AG04449 (cell line): ENCODE results near the gene CYP4B1.
"Not testable (repeated sequence)": the region's sequence is repeated elsewhere in the genome, so short reads cannot be mapped to it uniquely, and the experiment has no call there.

ENCODE experiments used
- CTCF ChIA-PET: fragments of 350-600 bp; formaldehyde crosslinking; extraction: SDS; loops from one replicate; lab custom pipeline; 2021; ENCODE audit warnings: antibody characterized with exemption; lab: Yijun Ruan, JAX
- POLR2A ChIA-PET: fragments of 400-600, 350-600 bp; formaldehyde crosslinking; extraction: SDS; loops from one replicate; lab custom pipeline; 2020; ENCODE audit warnings: antibody characterized with exemption, inconsistent platforms; lab: Yijun Ruan, JAX
- DNase-seq: peaks from one replicate; pipeline ENCODE4 v3.0.0-alpha.2; 2010; ENCODE audit warnings: low read depth, low spot score
- H3K4me3 ChIP-seq: 2 replicates; pipeline ENCODE4 v1.5.1; 2011; ENCODE audit warnings: low read depth, mild to moderate bottlenecking, control low read depth, low read length
- TF ChIP-seq, protein P1 (sequence below): IDR thresholded peaks from one replicate; pipeline ENCODE4 v1.5.1; 2011; ENCODE audit warnings: mild to moderate bottlenecking, moderate library complexity, low read length, control low read depth, inconsistent platforms; ENCODE audit not compliant: insufficient read depth; ENCODE audit errors: missing control alignments

Gene CYP4B1

DNA sequence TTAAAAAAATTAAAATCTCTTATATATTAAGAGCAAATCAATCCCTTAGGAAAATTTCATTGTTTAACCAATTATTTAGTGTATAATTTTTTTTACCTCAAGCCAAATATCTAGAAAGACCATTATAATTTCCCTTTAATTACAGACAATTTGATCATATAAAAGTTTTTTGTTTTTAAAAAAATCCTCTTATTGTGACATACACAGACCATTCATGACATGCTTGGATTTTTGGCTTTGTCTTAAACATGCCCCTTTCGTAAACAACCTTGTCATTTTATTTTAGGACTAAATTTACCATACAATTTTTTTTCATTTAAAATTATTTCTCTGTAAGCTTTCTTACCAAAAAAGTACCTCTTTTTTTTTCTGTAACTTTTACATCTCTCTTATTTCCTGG lies 14.2 kb upstream of the CYP4B1 start:
- no peak overlapping the region for H3K4me3 ChIP-seq
- TF ChIP-seq, protein P1, sequence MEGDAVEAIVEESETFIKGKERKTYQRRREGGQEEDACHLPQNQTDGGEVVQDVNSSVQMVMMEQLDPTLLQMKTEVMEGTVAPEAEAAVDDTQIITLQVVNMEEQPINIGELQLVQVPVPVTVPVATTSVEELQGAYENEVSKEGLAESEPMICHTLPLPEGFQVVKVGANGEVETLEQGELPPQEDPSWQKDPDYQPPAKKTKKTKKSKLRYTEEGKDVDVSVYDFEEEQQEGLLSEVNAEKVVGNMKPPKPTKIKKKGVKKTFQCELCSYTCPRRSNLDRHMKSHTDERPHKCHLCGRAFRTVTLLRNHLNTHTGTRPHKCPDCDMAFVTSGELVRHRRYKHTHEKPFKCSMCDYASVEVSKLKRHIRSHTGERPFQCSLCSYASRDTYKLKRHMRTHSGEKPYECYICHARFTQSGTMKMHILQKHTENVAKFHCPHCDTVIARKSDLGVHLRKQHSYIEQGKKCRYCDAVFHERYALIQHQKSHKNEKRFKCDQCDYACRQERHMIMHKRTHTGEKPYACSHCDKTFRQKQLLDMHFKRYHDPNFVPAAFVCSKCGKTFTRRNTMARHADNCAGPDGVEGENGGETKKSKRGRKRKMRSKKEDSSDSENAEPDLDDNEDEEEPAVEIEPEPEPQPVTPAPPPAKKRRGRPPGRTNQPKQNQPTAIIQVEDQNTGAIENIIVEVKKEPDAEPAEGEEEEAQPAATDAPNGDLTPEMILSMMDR, result no peak
- CTCF ChIA-PET, result interaction anchor here (1.4 to 1.9 kb wide), 2 partner anchors 37 to 59 kb away, joined by 3 to 7 read pairs; no protein-coding TSS in a partner anchor
- POLR2A ChIA-PET, result no interaction called here
- no peak for DNase-seq

DNA sequence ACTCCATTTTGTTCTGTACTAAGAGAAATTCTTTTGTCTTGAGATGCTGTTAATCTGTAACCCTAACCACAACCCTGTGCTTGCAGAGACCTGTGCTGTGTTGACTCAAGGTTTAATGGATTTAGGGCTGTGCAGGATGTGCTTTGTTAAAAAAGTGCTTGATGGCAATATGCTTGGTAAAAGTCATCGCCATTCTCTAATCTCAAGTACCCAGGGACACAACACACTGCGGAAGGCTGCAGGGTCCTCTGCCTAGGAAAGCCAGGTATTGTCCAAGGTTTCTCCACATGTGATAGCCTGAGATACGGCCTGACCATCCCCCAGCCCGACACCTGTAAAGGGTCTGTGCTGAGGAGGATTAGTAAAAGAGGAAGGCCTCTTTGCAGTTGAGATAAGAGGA lies 10.2 kb upstream of the CYP4B1 start:
- H3K4me3 ChIP-seq, DNase-seq, POLR2A ChIA-PET, CTCF ChIA-PET: not testable (repeated sequence)

DNA sequence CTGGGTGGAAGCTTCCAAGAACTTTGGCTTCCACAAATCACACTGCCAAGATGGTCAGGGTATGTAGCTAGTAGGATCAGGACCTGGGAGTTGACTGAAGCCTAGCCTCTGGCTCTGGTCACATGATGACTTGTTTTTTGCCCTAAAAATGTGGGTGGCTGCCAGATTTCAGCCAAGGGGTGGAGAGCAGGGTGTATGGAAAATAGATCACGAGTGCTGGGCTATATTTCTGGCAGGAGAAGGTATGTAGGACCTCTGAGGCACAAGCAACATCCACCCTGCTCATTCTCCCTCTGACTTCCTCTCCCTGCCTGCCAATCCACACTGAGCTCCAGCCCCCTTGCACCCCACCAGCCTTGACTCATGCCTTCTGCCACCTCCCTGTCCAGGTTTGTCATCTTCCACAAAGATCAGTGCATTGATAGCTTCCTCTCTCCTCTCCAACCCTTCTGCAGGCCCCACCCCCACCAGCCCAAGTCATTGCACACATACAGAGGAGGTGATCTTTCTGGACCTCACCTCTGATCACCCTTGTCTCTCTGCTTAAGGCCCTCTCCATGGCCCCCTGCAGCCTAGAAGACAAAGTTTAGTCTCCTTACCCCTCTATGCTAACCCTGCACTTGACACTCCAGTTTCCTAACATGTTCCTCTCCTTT lies 8.3 kb upstream of the CYP4B1 start:
- CTCF ChIA-PET, result no interaction called here
- no peak for DNase-seq
- TF ChIP-seq, protein P1, result no peak
- POLR2A ChIA-PET, result no interaction called here
- no peak overlapping the region for H3K4me3 ChIP-seq

DNA sequence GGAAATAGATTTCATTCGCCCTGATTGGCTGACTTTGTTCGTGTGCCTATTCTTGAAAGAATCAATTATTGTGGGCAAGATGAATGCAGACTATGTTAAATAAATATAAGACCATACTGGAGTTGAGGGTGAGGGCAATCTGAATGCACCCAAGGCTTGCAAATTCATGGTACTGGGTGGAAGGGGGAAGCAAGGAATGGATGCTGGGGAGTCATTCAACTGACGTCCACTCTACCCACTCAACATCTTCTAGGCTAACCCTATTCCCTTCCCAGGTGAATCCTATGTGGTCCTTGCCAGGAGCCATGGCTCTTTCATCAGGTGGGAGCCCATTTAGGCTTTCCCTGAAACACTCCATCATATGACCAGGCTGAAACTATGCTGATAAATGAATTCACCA lies 5.7 kb upstream of the CYP4B1 start:
- no peak overlapping the region for H3K4me3 ChIP-seq
- DNase-seq, result no peak
- CTCF ChIA-PET, result no interaction called here
- TF ChIP-seq, protein P1, result no peak
- POLR2A ChIA-PET, result no interaction called here

DNA sequence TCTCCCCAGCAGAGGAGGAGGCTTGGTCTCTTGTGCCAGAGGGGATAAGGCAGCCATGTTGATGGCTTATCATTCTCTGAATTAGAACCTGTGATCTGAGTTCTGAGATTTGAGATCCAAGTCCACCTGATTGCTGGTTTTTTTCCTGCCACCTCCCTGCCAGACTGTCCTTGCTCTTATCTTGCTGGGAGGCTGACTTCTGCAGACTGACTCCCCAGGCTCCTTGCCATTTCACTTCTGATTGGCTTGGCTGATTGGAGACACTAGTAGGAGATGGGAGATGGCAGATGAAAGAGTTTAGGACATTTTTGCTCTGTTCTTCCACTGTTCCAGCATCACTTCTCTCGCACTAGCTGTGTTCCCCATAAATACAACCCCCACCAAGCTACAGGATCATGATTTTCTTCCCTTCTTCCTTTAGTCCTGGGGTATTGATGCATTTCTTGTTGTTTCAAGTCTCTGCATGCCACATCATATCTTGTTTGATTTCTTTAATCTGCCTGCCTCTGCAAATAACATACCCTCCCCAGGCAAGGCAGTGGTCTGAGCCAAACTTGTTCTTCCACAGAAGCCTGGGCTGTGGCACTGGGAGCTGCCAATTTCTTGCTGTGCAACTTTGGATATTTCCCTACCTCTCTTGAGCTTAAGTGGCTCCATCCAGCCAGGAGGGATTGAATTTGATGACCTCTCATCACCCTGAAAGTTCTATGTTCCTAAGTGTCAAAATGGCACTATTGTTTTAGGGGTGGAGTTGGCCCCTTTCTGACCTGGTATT lies 963 bp upstream of the CYP4B1 start:
- H3K4me3 ChIP-seq, result no peak overlapping the region
- TF ChIP-seq, protein P1, result no peak
- ChIA-PET CTCF (no interaction called here), POLR2A (no interaction called here)
- DNase-seq, result no peak

DNA sequence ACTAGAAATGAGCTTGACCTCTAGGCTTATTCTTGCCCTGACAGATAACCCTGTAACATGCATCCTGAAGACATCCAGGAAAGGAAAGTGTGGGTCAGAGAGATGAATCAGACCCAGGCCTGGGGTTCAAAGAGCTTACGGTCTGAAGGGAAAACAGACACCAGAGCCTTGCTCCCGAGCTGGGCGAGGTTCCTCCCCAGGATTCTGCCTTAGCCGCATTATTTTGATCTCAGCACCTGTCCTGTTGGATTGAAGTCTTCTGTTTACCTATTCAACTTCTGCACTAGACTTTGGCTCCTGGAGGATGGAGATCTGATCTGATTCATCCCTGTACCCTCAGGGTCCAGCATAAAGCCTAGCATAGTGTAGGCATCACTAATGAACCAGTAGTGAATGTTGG lies 1.9 kb downstream of the CYP4B1 start:
- TF ChIP-seq, protein P1, result no peak
- ChIA-PET POLR2A (no interaction called here), CTCF (no interaction called here)
- no peak overlapping the region for H3K4me3 ChIP-seq
- DNase-seq, result no peak
